H1 (cell line): ENCODE results near the gene EPHA8.

Experiments used
- BACH1 ChIP-seq: IDR thresholded peaks from 2 replicates; pipeline ENCODE4 v1.6.1; 2012; ENCODE audit warnings: low read length, improper control_type of control experiment
- CREB1 ChIP-seq: IDR thresholded peaks from 2 replicates; pipeline ENCODE4 v1.6.1; 2012; ENCODE audit warnings: inconsistent platforms
- CTCF ChIP-seq, 3 experiments: IDR thresholded peaks; 1 replicate in 2 of 3; 2 replicates in 1 of 3; pipeline versions ENCODE4 v1.5.1 to v1.6.1; 2011; ENCODE audit warnings: low read length in 3 of 3, mild to moderate bottlenecking in 3 of 3, inconsistent platforms in 2 of 3, low read depth in 1 of 3, moderate library complexity in 1 of 3; ENCODE audit not compliant: insufficient read depth in 1 of 3; ENCODE audit errors: control extremely low read depth in 1 of 3
- FOSL1 ChIP-seq: IDR thresholded peaks from 2 replicates; pipeline ENCODE4 v1.6.1; 2011; ENCODE audit warnings: mild to moderate bottlenecking, low read depth, low read length, moderate library complexity; ENCODE audit not compliant: insufficient read depth
- POLR2AphosphoS5 ChIP-seq: IDR thresholded peaks from 2 replicates; pipeline ENCODE4 v1.6.1; 2011; ENCODE audit warnings: low read depth, low read length
- RFX5 ChIP-seq: IDR thresholded peaks from 2 replicates; pipeline ENCODE4 v1.6.1; 2011; ENCODE audit warnings: low read depth, low read length, improper control_type of control experiment, borderline replicate concordance
- YY1 ChIP-seq: IDR thresholded peaks from 2 replicates; pipeline ENCODE4 v1.6.1; 2011; ENCODE audit warnings: low read depth, mild to moderate bottlenecking, low read length

GRCh38 chr1:22646384-22646783 is 83.1 kb downstream of the EPHA8 start:
- TF ChIP-seq YY1 = no peak
- no peak for TF ChIP-seq POLR2AphosphoS5
- no peak for TF ChIP-seq BACH1
- no peak for TF ChIP-seq CREB1
- TF ChIP-seq RFX5 = no peak
- no peak for TF ChIP-seq CTCF (IDR thresholded peaks at IDR 0.05; ENCODE audit: control extremely low read depth in 1 of 3, insufficient read depth in 1 of 3, low read depth in 1 of 3, low read length in 3 of 3)
- TF ChIP-seq FOSL1 = no peak
